Mesenchymal stem cell (in vitro differentiated cells and primary cell): Measurements from ENCODE around the gene CHI3L1.

Experiments used
- DNase-seq: peaks from one replicate; pipeline ENCODE4 v3.0.0-alpha.2; 2013
- H2AFZ ChIP-seq: one replicate; pipeline ENCODE4 v1.6.1; 2013; ENCODE audit warnings: low read depth, mild to moderate bottlenecking, control low read depth, inconsistent platforms, low read length, moderate library complexity
- H2AK5ac ChIP-seq: 2 replicates; pipeline ENCODE4 v1.6.1; 2013; ENCODE audit warnings: low read length, moderate library complexity, mild to moderate bottlenecking, inconsistent platforms; ENCODE audit not compliant: severe bottlenecking
- H2BK120ac ChIP-seq: one replicate; pipeline ENCODE4 v1.6.1; 2013; ENCODE audit warnings: low read depth, mild to moderate bottlenecking, inconsistent platforms, low read length, moderate library complexity
- H2BK12ac ChIP-seq, 2 experiments: one replicate each; pipeline ENCODE4 v1.6.1; 2013; ENCODE audit warnings: inconsistent platforms in 2 of 2, low read length in 2 of 2, mild to moderate bottlenecking in 2 of 2, moderate library complexity in 2 of 2, control low read depth in 1 of 2
- H2BK15ac ChIP-seq: one replicate; pipeline ENCODE4 v1.6.1; 2013; ENCODE audit warnings: mild to moderate bottlenecking, low read depth, inconsistent platforms; ENCODE audit not compliant: poor library complexity, severe bottlenecking
- H2BK5ac ChIP-seq: 2 replicates; pipeline ENCODE4 v1.6.1; 2013; ENCODE audit warnings: low read depth, mild to moderate bottlenecking, low read length, control low read depth, inconsistent platforms; ENCODE audit not compliant: poor library complexity, severe bottlenecking
- H3K14ac ChIP-seq, 2 experiments: one replicate each; pipeline ENCODE4 v1.6.1; 2013; ENCODE audit warnings: inconsistent platforms in 2 of 2, low read length in 2 of 2, control low read depth in 1 of 2, mild to moderate bottlenecking in 1 of 2, moderate library complexity in 1 of 2
- H3K18ac ChIP-seq, 2 experiments: one replicate each; pipeline ENCODE4 v1.6.1; 2013; ENCODE audit warnings: inconsistent platforms in 2 of 2, low read length in 2 of 2, control low read depth in 1 of 2, low read depth in 1 of 2, mild to moderate bottlenecking in 1 of 2
- H3K23ac ChIP-seq, 2 experiments: one replicate each; pipeline ENCODE4 v1.6.1; 2013; ENCODE audit warnings: inconsistent platforms in 2 of 2, low read length in 2 of 2, mild to moderate bottlenecking in 2 of 2, moderate library complexity in 2 of 2, control low read depth in 1 of 2
- H3K27ac ChIP-seq: 2 replicates; pipeline ENCODE4 v1.5.1; 2013; ENCODE audit warnings: mild to moderate bottlenecking, moderate library complexity, low read length, control low read depth, inconsistent platforms; ENCODE audit not compliant: poor library complexity, severe bottlenecking
- H3K27me3 ChIP-seq, 2 experiments: 2 replicates each; pipeline versions ENCODE4 v1.6.1 to v1.7.0; 2013; ENCODE audit warnings: low read length in 2 of 2, mild to moderate bottlenecking in 2 of 2, moderate library complexity in 2 of 2, control low read depth in 1 of 2, inconsistent platforms in 1 of 2; ENCODE audit not compliant: control insufficient read depth in 1 of 2, insufficient read depth in 1 of 2
- H3K36me3 ChIP-seq, 2 experiments: 2 replicates each; pipeline versions ENCODE4 v1.6.1 to v1.7.0; 2013; ENCODE audit warnings: low read length in 2 of 2, control low read depth in 1 of 2, inconsistent platforms in 1 of 2, low read depth in 1 of 2, mild to moderate bottlenecking in 1 of 2; ENCODE audit not compliant: insufficient read depth in 2 of 2, control insufficient read depth in 1 of 2
- H3K4ac ChIP-seq, 2 experiments: one replicate each; pipeline ENCODE4 v1.6.1; 2013; ENCODE audit warnings: inconsistent platforms in 2 of 2, low read length in 2 of 2, mild to moderate bottlenecking in 2 of 2, moderate library complexity in 2 of 2, control low read depth in 1 of 2, low read depth in 1 of 2
- H3K4me1 ChIP-seq: 2 replicates; pipeline ENCODE4 v1.6.1; 2013; ENCODE audit warnings: low read depth, low read length, control low read depth; ENCODE audit not compliant: control insufficient read depth, insufficient read depth
- H3K4me2 ChIP-seq: 2 replicates; pipeline ENCODE4 v1.6.1; 2013; ENCODE audit warnings: low read length, mild to moderate bottlenecking, inconsistent platforms; ENCODE audit not compliant: poor library complexity, severe bottlenecking
- H3K4me3 ChIP-seq, 2 experiments: 2 replicates each; pipeline versions ENCODE4 v1.5.1 to v1.7.0; 2013; ENCODE audit warnings: low read length in 2 of 2, mild to moderate bottlenecking in 2 of 2, control low read depth in 1 of 2, low read depth in 1 of 2; ENCODE audit not compliant: insufficient read depth in 1 of 2
- H3K79me1 ChIP-seq: replicated peaks from 2 replicates; pipeline ENCODE4 v1.6.1; 2013; ENCODE audit warnings: mild to moderate bottlenecking, control low read depth, low read length, inconsistent platforms; ENCODE audit not compliant: poor library complexity, severe bottlenecking
- H3K9ac ChIP-seq: 2 replicates; pipeline ENCODE4 v1.7.0; 2013; ENCODE audit warnings: mild to moderate bottlenecking, low read length, moderate library complexity
- H3K9me3 ChIP-seq: 2 replicates; pipeline ENCODE4 v1.7.0; 2013; ENCODE audit warnings: mild to moderate bottlenecking, low read length; ENCODE audit not compliant: control insufficient read depth
- H4K8ac ChIP-seq: one replicate; pipeline ENCODE4 v1.6.1; 2013; ENCODE audit warnings: inconsistent platforms, mild to moderate bottlenecking, low read length, moderate library complexity
- H4K91ac ChIP-seq: one replicate; pipeline ENCODE4 v1.6.1; 2013; ENCODE audit warnings: mild to moderate bottlenecking, low read length, inconsistent platforms
- WGBS: methylation state at CpG from one replicate; pipeline ENCODE4 v1.1.7; 2013; ENCODE audit warnings: mixed read lengths; 5-methylcytosine and 5-hydroxymethylcytosine counted together

The CHI3L1 gene

GRCh38 chr1:203179667-203180005 lies 6.9 kb downstream of the CHI3L1 start:
- WGBS: 84% methylated on average over 10 of the region's 10 CpGs
- H3K27me3 ChIP-seq: no peaks in the 10 kb centered on the region
- no peak overlapping the region for H3K23ac ChIP-seq
- H2AK5ac ChIP-seq: no peak overlapping the region
- H3K9ac ChIP-seq: no peak overlapping the region
- H3K18ac ChIP-seq: no peak overlapping the region
- no peak overlapping the region for H3K14ac ChIP-seq
- no peaks in the 10 kb centered on the region for H3K79me1 ChIP-seq
- H2BK12ac ChIP-seq: peak overlapping the region in 1 of 2 experiments; percentile 60
- DNase-seq: no peak
- H3K36me3 ChIP-seq: peaks cover 0 to 24% of the 10 kb centered on the region in 2 experiments
- H2AFZ ChIP-seq: no peak overlapping the region
- H3K4me2 ChIP-seq: no peak overlapping the region
- no peak overlapping the region for H2BK5ac ChIP-seq
- no peak overlapping the region for H4K91ac ChIP-seq
- H2BK120ac ChIP-seq: no peak overlapping the region
- H3K4ac ChIP-seq: no peak overlapping the region
- H3K4me1 ChIP-seq: peaks cover 24% of the 10 kb centered on the region
- H2BK15ac ChIP-seq: no peak overlapping the region
- no peak overlapping the region for H3K4me3 ChIP-seq
- H4K8ac ChIP-seq: no peak overlapping the region
- H3K9me3 ChIP-seq: no peaks in the 10 kb centered on the region
- H3K27ac ChIP-seq: no peak overlapping the region

GRCh38 chr1:203178821-203179666 lies 7.5 kb downstream of the CHI3L1 start:
- Histone ChIP-seq H2AFZ (no peak overlapping the region), H3K23ac (no peak overlapping the region), H3K4me2 (no peak overlapping the region), H2BK12ac (peak overlapping the region in 1 of 2 experiments; percentile 60), H3K4me1 (peaks cover 26% of the 10 kb centered on the region), H2BK15ac (no peak overlapping the region), H3K27ac (no peak overlapping the region), H3K79me1 (no peaks in the 10 kb centered on the region), H4K8ac (no peak overlapping the region), H2BK5ac (no peak overlapping the region), H3K9me3 (no peaks in the 10 kb centered on the region), H3K4me3 (no peak overlapping the region), H3K14ac (peak overlapping the region in 1 of 2 experiments; percentile 66), H2AK5ac (no peak overlapping the region), H3K9ac (no peak overlapping the region), H2BK120ac (no peak overlapping the region), H3K36me3 (peaks cover 0 to 20% of the 10 kb centered on the region in 2 experiments), H3K18ac (no peak overlapping the region), H4K91ac (peak overlapping the region; percentile 5), H3K27me3 (no peaks in the 10 kb centered on the region), H3K4ac (no peak overlapping the region)
- no peak for DNase-seq
- 91% methylated on average over 14 of the region's 14 CpGs for WGBS

- Histone ChIP-seq H3K4me2 (no peak overlapping the region), H3K23ac (no peak overlapping the region), H2AK5ac (no peak overlapping the region), H3K4me3 (no peak overlapping the region), H3K9me3 (no peaks in the 10 kb centered on the region), H4K91ac (peak overlapping the region; percentile 76), H2BK5ac (no peak overlapping the region), H3K14ac (no peak overlapping the region), H3K9ac (peak overlapping the region; percentile 59), H3K79me1 (no peaks in the 10 kb centered on the region), H2BK12ac (peak overlapping the region in 1 of 2 experiments; percentile 81), H4K8ac (peak overlapping the region; percentile 78), H2BK120ac (peak overlapping the region; percentile 80), H3K4me1 (peaks cover 33% of the 10 kb centered on the region), H3K27me3 (no peaks in the 10 kb centered on the region), H3K27ac (no peak overlapping the region), H2BK15ac (no peak overlapping the region), H3K18ac (peak overlapping the region; percentile 46 to 71), H3K36me3 (peaks cover 0 to 11% of the 10 kb centered on the region in 2 experiments), H2AFZ (no peak overlapping the region), H3K4ac (peak overlapping the region; percentile 52 to 54)
- DNase-seq: peak; percentile 33
- 35% methylated on average over 3 of the region's 5 CpGs for WGBS
Measured at GRCh38 chr1:203178083-203178482, 8.4 kb downstream of the CHI3L1 start.

- Histone ChIP-seq H3K27ac (no peak overlapping the region), H3K9ac (peak overlapping the region; percentile 59), H2BK5ac (no peak overlapping the region), H2AK5ac (peak overlapping the region; percentile 33), H3K4me3 (no peak overlapping the region), H2AFZ (peak overlapping the region; percentile 14), H3K36me3 (peaks cover 0 to 11% of the 10 kb centered on the region in 2 experiments), H2BK120ac (peak overlapping the region; percentile 80), H3K9me3 (no peaks in the 10 kb centered on the region), H3K14ac (peak overlapping the region in 1 of 2 experiments; percentile 77), H3K4ac (peak overlapping the region; percentile 12 to 52), H3K23ac (peak overlapping the region in 1 of 2 experiments; percentile 68), H2BK15ac (peak overlapping the region; percentile 4), H3K4me1 (peaks cover 38% of the 10 kb centered on the region), H3K27me3 (no peaks in the 10 kb centered on the region), H3K18ac (peak overlapping the region; percentile 44 to 94), H3K4me2 (no peak overlapping the region), H4K91ac (no peak overlapping the region), H2BK12ac (peak overlapping the region; percentile 86 to 90), H4K8ac (peak overlapping the region; percentile 87), H3K79me1 (no peaks in the 10 kb centered on the region)
- DNase-seq: peak; percentile 66
- WGBS: 30% methylated on average over 7 of the region's 9 CpGs
Measured at GRCh38 chr1:203177470-203178039, 8.9 kb downstream of the CHI3L1 start.
